ENCODE data around the gene ALKBH5.
"Not testable (repeated sequence)": the region's sequence is repeated elsewhere in the genome, so short reads cannot be mapped to it uniquely, and the experiment has no call there.

GRCh38 chr17:18216906-18217305 lies 33.3 kb downstream of the ALKBH5 start:
- TF ChIP-seq CTCF (IDR thresholded peaks at IDR 0.05; ENCODE audit: insufficient read depth, low read depth, low read length); EZH2 (IDR thresholded peaks at IDR 0.05; ENCODE audit: insufficient read depth, low read length): not testable (repeated sequence)
